GM12892 (cell line): Measurements from ENCODE around the gene KCNMA1.

ENCODE experiments used
- POLR2A ChIP-seq: IDR thresholded peaks from 2 replicates; pipeline ENCODE4 v1.6.1; 2011; ENCODE audit warnings: low read depth, low read length, control low read depth
- POLR2AphosphoS5 ChIP-seq: IDR thresholded peaks from 2 replicates; pipeline ENCODE4 v1.6.1; 2011; ENCODE audit warnings: low read depth, low read length, control low read depth
- TAF1 ChIP-seq: IDR thresholded peaks from 2 replicates; pipeline ENCODE4 v1.6.1; 2011; ENCODE audit warnings: low read depth, mild to moderate bottlenecking, control low read depth, low read length, borderline replicate concordance

DNA sequence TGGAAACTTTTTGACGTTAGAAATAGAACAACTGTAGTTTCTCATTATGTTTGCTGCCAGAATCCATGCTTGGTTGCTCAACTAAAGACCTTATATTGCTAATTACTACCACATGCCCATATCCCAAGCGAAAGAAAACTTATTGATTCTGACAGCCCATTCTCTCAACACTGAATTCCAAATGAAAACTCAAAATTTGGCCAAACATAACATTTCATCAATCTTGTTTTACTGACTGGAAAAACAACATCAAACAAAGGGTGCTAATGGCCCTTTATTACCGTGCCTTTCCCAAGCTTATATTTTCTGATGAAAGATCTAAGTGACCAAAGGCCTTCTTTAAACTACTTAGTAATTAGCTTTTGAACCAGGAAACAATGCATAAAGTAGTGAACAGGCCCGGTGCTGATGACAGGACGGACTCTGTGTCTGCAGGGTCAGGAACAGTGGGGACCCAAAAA, 531.8 kb downstream of the KCNMA1 start:
- no peak for TF ChIP-seq POLR2A
- TF ChIP-seq TAF1 = no peak
- TF ChIP-seq POLR2AphosphoS5 = no peak
